Measurements from ENCODE around the gene CEPT1. TPM values are rescaled to one million over a fixed set of nuclear protein-coding genes. Genes with fewer than 3 reads are reported as not detected.

CEPT1 gene
- total and polyA plus RNA-seq, 2 of the 13 experiments (the other 11 are each of a cell fraction or from before 2014, with no cell fraction given): 35.7 to 48.2 TPM

GRCh38 chr1:111133866-111134265 lies 6.2 kb upstream of the CEPT1 start:
- CTCF ChIA-PET (ENCODE audit: low intra/inter-chr PET ratio, low total read pairs): no interaction called here
- H3K27me3 ChIP-seq (ENCODE audit: control insufficient read depth in 1 of 2, insufficient read depth in 2 of 2, low read length in 2 of 2): no peaks in the 10 kb centered on the region
- peaks cover 0 to 12% of the 10 kb centered on the region in 2 experiments; a peak in 2 of 5 replicates for H3K36me3 ChIP-seq (replicated peaks in 1 of 2; ENCODE audit: control insufficient read depth in 1 of 2, insufficient read depth in 2 of 2, low read length in 2 of 2)
- 100% methylated on average over 1 of the region's 1 CpG for WGBS (ENCODE audit: low lambda C conversion rate)
- H2AFZ ChIP-seq (ENCODE audit: low read length): no peak overlapping the region
- in situ Hi-C loops (cut with HindIII; ENCODE audit: extremely low pct_ligation_motif_present, low pct_unique_long_range_greater_than_20kb): no loop called here
- no peak for DNase-seq (ENCODE audit: low spot score)
- no peak overlapping the region for H3K4me3 ChIP-seq (replicated peaks in 1 of 3; ENCODE audit: insufficient read depth in 1 of 3, low read depth in 2 of 3, low read length in 3 of 3)
- BruUV-seq (replicated peaks): no TSS peak
- H3K4me1 ChIP-seq (ENCODE audit: insufficient read depth, low read length): peaks cover 10% of the 10 kb centered on the region
- no peak overlapping the region for H3K4me2 ChIP-seq (ENCODE audit: low read depth, low read length)
- no peak for FAIRE-seq
- H3K9ac ChIP-seq (ENCODE audit: insufficient read depth, low read depth, low read length): no peak overlapping the region
- no peaks in the 10 kb centered on the region for H3K9me3 ChIP-seq (ENCODE audit: low read length)
- peaks cover 8% of the 10 kb centered on the region for H3K79me2 ChIP-seq (ENCODE audit: insufficient read depth, low read length)
- POLR2A ChIA-PET: no interaction called here
- TF ChIP-seq ZNF83 (CRISPR knock-in tag; IDR thresholded peaks at IDR 0.05; ENCODE audit: borderline replicate concordance) (no peak), MYNN (CRISPR knock-in tag; IDR thresholded peaks at IDR 0.05; ENCODE audit: low read depth) (no peak), MXD3 (CRISPR knock-in tag; IDR thresholded peaks at IDR 0.05) (no peak), HDAC2 (CRISPR knock-in tag; IDR thresholded peaks at IDR 0.05) (no peak), ZNF234 (CRISPR knock-in tag; conservative IDR thresholded peaks at IDR 0.05) (no peak), ARNT2 (CRISPR knock-in tag; IDR thresholded peaks at IDR 0.05; ENCODE audit: low read depth) (no peak), ELF4 (CRISPR knock-in tag; IDR thresholded peaks at IDR 0.05; ENCODE audit: borderline replicate concordance) (no peak), ETV6 (CRISPR knock-in tag; conservative IDR thresholded peaks at IDR 0.05) (no peak), ZNF431 (CRISPR knock-in tag; IDR thresholded peaks at IDR 0.05; ENCODE audit: borderline replicate concordance, low read depth) (no peak), GLI4 (CRISPR knock-in tag; IDR thresholded peaks at IDR 0.05; ENCODE audit: borderline replicate concordance) (no peak), ZNF615 (CRISPR knock-in tag; IDR thresholded peaks at IDR 0.05; ENCODE audit: borderline replicate concordance) (no peak), ZNF337 (CRISPR knock-in tag; IDR thresholded peaks at IDR 0.05; ENCODE audit: borderline replicate concordance, low read depth) (no peak), ZNF577 (CRISPR knock-in tag; IDR thresholded peaks at IDR 0.05; ENCODE audit: borderline replicate concordance, low read depth) (no peak), NONO (IDR thresholded peaks at IDR 0.05) (no peak), NONO (CRISPR knock-in tag; conservative IDR thresholded peaks at IDR 0.05) (no peak), ZNF607 (CRISPR knock-in tag; IDR thresholded peaks at IDR 0.05; ENCODE audit: borderline replicate concordance) (no peak)
- no peaks in the 10 kb centered on the region for H4K20me1 ChIP-seq (ENCODE audit: insufficient read depth, low read length)
- H3K27ac ChIP-seq (ENCODE audit: extremely low read length, insufficient read depth, low read length): no peak overlapping the region
- intact Hi-C loops (cut with micrococcal nuclease; ENCODE audit: unreplicated experiment): no loop called here
- no peak for ATAC-seq

All from HepG2 (cell line).